ENCODE data around the gene LAT. TPM values are rescaled to one million over a fixed set of nuclear protein-coding genes. Genes with fewer than 3 reads are reported as not detected.
A peak's percentile ranks its signal among the peaks of the same experiment; 100 is the strongest.
"Not testable (repeated sequence)": the region's sequence is repeated elsewhere in the genome, so short reads cannot be mapped to it uniquely, and the experiment has no call there.

The LAT gene
- total RNA-seq, 1 donor from 2014 or later: 5.8 TPM

DNA sequence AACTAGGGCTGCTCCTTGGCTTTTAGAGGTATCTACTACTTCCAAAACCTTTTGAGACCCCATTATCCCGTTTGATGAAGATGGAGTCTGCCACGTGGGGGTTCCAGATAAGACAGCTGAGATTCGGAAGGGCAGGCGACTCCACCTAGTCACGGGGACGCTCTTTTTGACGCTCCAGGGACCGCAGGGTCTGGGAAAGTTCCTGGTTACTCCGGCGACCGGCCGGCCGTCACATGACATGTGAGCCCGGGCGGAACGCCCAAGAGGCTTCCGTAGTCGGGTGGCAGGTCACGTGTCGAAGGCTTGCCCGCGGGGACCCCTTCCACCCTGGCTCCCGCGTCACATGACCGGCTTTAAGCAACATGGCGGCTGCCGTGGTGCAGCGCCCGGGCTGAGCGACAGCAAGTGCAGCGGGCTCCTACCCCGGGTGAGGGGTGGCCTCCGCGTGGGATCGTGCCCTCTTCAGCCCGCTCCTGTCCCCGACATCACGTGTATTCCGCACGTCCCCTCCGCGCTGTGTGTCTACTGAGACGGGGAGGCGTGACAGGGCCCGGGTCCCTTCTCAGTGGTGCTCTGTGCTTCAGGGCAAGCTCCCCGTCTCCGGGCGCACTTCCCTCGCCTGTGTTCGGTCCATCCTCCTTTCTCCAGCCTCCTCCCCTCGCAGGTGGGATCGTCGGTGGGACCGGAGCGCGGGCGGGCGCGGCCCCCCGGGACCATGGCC lies 10.3 kb upstream of the LAT start, which contains the start of gene SPNS1:
Gene SPNS1, plus strand, starts transcription at position 342 of the 721 bp plus-strand sequence. Its CDS starts 374 bp downstream, at position 716.
- DNase-seq (ENCODE audit: low spot score) (peak; percentile 99), ATAC-seq (peak; percentile 99)
- intact Hi-C loops (cut with DNase I): no loop called here

DNA sequence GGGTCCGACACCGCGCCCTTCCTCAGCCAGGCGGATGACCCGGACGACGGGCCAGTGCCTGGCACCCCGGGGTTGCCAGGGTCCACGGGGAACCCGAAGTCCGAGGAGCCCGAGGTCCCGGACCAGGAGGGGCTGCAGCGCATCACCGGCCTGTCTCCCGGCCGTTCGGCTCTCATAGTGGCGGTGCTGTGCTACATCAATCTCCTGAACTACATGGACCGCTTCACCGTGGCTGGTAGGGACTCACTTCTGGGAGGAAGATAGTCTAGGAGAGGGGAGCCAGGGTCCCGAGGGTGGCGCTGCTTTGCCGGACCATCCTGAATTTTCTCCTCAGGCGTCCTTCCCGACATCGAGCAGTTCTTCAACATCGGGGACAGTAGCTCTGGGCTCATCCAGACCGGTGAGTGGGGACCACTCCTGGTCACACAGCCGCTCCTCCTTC lies 9.7 kb upstream of the LAT start:
- intact Hi-C loops (cut with DNase I): no loop called here
- no peak for ATAC-seq

DNA sequence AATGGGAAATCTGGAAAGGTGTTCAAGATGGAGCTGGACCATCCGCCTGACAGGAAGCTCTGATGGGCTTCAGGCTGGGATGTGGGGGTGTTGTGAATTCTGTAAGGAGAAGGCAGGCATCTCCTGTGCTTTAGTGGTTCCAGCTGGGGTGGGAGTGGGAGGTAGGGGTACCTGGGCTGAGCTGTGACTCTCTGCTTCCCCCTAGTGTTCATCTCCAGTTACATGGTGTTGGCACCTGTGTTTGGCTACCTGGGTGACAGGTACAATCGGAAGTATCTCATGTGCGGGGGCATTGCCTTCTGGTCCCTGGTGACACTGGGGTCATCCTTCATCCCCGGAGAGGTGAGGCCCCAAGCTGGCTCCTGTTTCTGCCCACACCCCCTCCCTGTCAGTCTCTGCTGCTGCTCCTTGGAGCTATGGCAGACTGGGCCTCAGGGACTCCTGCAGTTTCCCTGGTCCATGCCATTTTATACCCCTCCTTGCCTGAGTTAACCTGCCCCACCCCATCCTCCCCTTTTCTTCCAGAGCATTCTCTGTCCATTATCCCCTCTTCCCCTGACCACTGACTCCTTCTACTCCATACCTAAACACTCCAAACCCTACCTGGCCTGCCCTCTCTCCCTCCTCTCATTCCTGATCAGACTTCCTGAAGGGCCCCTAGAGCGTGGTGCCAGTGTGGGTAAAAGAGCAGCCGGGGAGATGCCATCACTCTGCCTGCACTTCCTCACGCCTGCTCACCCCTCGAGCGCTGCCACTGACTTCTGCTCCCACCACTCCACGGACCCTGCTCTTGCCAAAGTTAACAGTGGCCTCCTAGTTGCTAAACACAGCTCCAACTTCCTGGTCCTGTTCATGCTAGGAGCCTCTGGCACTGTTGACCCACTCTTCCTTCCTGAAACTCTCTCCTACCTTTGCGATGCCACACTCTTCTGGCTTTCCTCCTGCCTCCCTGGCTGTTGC lies 6.9 kb upstream of the LAT start:
- no peak for ATAC-seq
- DNase-seq (ENCODE audit: low spot score): no peak
- intact Hi-C loops (cut with DNase I): no loop called here

More for the DNA sequence above, 9.7 kb upstream of the LAT start:
- DNase-seq (ENCODE audit: low spot score): no peak

DNA sequence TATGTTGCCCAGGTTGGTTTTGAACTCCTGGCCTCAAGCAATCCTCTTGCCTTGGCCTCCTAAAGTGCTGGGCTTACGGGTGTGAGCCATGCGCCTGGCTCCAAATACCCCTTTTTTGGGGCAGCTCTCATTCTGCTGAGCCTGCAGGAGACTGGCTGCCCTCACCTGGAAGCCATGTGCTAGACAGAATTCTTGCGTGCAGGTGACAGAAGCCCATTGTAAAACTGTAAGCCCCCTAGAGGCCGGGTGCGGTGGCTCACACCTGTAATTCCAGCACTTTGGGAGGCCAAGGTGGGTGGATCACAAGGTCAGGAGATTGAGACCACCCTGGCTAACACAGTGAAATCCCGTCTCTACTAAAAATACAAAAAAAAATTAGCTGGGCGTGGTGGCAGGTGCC lies 4.5 kb upstream of the LAT start:
- ATAC-seq; intact Hi-C loops (cut with DNase I); DNase-seq (ENCODE audit: low spot score): not testable (repeated sequence)

DNA sequence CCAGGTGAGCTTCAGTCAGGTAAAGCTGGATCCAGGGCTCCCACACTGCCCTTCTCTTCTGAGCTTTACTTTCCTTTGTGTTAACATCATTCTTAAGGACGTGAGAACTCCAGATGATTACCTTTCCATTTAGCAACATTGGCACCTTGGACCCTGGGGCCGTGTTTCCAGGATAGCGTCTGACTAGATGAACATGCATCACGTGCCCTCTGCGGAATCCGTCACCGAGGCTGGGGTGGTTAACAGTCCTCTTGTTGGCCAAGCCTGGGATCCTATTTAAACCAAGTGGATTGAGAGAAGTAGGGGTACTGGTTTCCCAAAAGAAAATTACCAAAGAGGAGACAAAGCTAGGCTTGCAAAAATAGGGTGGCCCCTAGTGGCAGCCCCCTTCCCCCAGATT lies 3.9 kb upstream of the LAT start:
- ATAC-seq (no peak), DNase-seq (ENCODE audit: low spot score) (no peak)
- intact Hi-C loops (cut with DNase I): no loop called here

DNA sequence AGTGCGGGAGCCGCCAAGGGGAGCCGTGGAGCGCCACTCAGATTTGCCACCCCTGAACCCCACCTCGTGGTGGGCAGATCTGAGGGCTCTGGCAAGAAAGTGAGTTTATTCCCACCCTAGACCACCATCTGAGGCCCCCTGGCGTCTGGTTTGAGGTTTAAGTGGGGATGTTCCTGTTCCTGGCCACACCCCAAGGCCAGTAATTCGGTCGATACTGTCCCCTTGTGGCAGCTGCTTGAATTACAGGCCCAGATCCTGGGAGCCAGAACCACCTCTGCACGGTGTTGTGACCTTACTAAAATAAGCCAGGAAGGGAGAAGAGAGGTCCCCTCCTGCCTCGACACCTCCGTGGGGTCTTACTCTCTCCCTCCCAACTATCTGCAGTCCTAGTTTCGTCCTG lies 3.3 kb upstream of the LAT start:
- ATAC-seq: no peak
- no peak for DNase-seq (ENCODE audit: low spot score)
- intact Hi-C loops (cut with DNase I): no loop called here

DNA sequence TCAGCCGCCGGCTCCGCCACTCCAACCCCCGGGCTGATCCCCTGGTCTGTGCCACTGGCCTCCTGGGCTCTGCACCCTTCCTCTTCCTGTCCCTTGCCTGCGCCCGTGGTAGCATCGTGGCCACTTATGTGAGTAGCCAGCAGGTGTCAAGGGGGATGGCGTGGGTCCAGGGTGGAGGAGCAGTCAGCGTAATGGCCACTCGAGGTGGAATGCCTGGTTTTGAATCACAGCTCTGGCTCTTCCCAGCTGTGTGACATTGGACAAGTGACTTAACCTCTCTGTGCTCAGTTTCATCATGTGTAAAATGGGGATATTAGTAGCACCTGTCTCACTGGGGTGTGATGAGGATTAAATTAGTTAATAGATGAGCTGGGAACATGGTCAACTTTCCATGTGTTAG lies 2.4 kb upstream of the LAT start:
- ATAC-seq (no peak), DNase-seq (ENCODE audit: low spot score) (no peak)
- intact Hi-C loops (cut with DNase I): no loop called here

DNA sequence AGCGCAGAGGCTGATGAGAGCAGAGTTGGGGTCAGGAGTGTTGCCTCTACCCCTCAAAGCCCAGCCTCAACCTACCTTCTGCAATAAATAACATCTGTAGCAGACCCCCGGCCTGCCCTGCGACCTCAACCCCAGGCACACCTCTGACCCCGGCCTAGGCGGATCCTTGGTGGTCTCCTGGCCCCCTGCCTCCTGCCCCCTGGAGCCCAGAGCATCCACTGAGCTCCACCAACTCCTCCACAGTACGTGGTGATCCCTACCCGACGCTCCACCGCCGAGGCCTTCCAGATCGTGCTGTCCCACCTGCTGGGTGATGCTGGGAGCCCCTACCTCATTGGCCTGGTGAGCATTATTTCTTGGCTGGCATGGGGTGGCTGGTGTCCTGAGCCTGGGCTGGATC lies 1.9 kb upstream of the LAT start:
- no peak for ATAC-seq
- intact Hi-C loops (cut with DNase I): no loop called here
- no peak for DNase-seq (ENCODE audit: low spot score)

DNA sequence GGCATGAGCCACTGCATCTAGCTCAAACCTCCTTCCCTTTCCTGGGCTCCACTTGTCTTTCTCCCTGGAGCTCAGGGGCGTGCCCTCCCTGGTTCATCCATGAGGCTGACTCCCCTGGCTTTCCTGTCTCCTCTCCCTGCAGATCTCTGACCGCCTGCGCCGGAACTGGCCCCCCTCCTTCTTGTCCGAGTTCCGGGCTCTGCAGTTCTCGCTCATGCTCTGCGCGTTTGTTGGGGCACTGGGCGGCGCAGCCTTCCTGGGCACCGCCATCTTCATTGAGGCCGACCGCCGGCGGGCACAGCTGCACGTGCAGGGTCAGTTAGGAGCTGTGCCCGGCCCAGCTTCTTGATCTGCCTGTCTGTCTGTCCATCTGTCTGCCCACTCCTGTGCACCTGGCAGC lies 1.2 kb upstream of the LAT start:
- DNase-seq (ENCODE audit: low spot score): no peak
- no peak for ATAC-seq
- intact Hi-C loops (cut with DNase I): no loop called here

DNA sequence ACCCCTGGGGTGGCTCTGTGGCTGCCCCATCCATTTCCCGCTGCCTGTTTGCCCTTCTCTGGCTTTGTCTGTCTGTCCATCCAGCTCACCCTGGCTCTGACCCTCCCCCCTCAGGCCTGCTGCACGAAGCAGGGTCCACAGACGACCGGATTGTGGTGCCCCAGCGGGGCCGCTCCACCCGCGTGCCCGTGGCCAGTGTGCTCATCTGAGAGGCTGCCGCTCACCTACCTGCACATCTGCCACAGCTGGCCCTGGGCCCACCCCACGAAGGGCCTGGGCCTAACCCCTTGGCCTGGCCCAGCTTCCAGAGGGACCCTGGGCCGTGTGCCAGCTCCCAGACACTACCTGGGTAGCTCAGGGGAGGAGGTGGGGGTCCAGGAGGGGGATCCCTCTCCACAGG lies 761 bp upstream of the LAT start:
- no peak for DNase-seq (ENCODE audit: low spot score)
- no peak for ATAC-seq
- intact Hi-C loops (cut with DNase I): no loop called here

DNA sequence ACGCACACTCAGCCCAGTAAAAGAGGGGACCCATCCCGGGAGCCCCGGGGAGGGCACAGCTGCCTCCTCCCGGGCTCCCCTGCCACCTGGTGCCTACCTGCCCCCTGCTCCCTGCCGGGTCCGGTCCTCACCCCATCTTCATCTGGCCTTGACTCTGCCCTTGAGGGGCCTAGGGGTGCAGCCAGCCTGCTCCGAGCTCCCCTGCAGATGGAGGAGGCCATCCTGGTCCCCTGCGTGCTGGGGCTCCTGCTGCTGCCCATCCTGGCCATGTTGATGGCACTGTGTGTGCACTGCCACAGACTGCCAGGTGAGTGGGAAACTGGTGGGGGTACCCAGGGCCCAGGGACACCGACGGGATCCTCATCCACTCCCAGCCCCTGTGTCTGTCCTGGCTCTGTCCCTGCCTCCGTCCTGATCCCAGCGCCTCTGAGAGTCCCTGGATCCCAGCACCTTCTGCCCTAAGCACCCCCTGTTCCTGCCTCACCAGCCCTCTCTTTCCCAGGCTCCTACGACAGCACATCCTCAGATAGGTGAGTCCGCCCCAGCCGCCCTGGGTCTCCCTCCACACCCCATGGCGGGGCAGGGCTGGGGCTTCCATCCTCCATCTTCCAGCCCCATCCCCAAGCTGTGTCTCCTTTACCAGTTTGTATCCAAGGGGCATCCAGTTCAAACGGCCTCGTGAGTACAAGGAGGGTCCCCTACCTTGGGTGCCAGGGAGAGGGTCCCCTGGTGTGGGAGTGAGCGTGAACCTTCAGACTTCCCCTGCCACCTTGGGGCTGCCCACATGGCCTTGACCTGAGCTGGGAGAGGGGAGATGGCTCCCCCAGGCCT lies 574 bp downstream of the LAT start:
- DNase-seq (ENCODE audit: low spot score) (no peak), ATAC-seq (peak; percentile 6)

DNA sequence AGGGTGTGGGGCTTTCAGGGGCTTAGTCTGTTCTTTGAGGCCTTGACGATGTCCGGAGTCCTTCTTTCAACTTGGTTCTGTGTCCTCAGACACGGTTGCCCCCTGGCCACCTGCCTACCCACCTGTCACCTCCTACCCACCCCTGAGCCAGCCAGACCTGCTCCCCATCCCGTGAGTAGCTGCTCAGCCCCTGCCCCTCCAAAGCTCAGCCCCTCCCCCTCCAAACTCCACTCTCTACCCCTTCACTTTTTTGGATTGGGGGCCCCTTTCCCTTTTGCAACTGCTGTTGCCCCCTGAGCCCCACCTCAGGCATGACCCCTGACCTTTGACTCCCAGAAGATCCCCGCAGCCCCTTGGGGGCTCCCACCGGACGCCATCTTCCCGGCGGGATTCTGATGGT lies 1.2 kb downstream of the LAT start:
- intact Hi-C loops (cut with DNase I): no loop called here
- no peak for DNase-seq (ENCODE audit: low spot score)
- no peak for ATAC-seq

More for the DNA sequence above, 574 bp downstream of the LAT start:
- intact Hi-C loops (cut with DNase I): no loop called here

DNA sequence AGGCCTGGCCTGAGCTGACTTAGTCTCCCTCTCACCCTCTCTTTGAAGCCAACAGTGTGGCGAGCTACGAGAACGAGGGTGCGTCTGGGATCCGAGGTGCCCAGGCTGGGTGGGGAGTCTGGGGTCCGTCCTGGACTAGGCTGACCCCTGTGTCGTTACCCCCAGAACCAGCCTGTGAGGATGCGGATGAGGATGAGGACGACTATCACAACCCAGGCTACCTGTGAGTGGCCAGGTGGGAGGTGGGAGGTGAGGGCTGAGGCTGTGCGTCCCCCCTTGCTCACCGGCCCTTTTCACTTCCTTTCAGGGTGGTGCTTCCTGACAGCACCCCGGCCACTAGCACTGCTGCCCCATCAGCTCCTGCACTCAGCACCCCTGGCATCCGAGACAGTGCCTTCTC lies 1.6 kb downstream of the LAT start:
- intact Hi-C loops (cut with DNase I): no loop called here

DNA sequence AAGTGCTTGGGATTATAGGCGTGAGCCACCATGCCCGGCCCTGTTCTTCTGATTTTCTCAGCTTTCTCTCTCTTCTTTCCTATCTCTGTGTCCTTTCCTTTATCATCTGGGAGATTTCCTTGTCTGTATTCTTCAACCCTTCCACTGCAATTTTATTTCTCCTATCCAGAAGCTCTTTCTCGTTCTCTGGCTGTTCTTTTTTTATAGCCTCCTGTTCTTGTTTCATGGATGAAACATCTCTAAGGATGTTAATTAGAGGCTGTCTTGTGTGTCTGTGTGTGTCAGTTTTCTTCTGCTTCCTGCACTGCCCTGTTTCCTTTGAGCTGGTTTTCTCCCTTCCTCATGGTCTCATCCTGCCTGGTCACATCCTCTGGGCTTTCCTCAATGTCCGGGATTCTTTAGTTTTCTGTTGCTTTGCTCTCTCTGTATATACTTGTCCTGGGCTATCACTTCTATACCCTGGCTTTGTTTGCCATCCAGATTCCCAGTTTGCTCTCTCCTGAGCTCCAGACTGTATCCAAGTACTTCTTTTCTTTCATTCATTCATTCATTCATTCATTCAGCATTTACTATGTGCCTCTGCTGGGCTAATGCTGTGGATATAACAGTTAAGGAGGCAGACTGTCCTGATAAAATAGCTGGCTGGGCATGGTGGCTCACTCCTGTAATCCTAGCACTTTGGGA lies 2.5 kb downstream of the LAT start:
- intact Hi-C loops (cut with DNase I): no loop called here

More for the DNA sequence above, 1.6 kb downstream of the LAT start:
- ATAC-seq (no peak), DNase-seq (ENCODE audit: low spot score) (no peak)

DNA sequence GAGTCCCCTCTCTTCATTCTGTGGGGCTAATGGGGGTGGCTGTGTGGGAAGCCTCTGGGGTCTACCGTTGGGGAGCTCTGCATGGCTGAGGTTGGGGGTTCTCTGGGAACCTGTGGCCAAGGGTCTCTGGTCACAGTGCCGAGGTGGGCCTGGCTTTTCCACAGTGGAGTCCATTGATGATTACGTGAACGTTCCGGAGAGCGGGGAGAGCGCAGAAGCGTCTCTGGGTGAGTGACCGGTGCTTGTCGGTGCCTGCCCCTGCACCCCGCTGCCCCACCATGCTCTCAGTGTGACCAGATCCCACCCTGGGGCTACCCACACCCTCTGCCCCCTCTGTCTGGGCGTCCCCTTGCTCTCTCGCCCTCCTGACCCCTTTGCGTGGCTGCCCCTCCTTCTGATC lies 4.5 kb downstream of the LAT start:
- DNase-seq (ENCODE audit: low spot score) (no peak), ATAC-seq (no peak)
- intact Hi-C loops (cut with DNase I): no loop called here

More for the DNA sequence above, 2.5 kb downstream of the LAT start:
- ATAC-seq: no peak
- DNase-seq (ENCODE audit: low spot score): no peak

DNA sequence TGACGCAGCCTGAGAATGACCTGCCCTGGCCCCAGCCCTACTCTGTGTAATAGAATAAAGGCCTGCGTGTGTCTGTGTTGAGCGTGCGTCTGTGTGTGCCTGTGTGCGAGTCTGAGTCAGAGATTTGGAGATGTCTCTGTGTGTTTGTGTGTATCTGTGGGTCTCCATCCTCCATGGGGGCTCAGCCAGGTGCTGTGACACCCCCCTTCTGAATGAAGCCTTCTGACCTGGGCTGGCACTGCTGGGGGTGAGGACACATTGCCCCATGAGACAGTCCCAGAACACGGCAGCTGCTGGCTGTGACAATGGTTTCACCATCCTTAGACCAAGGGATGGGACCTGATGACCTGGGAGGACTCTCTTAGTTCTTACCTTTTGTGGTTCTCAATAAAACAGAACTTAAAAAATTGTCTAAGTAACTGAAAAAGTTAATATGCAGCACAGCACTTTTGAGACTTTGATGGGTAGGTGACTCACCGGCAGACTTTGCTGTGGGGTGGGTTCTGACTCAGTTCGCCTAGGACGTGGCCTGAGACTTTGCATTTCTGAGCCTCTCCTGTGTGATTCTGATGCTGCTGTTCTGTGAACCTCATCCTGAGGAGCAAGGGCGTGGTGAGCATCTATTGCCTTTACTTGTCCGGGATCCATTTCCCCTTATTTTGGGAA lies 5.7 kb downstream of the LAT start:
- no peak for DNase-seq (ENCODE audit: low spot score)
- no peak for ATAC-seq
- intact Hi-C loops (cut with DNase I): no loop called here

DNA sequence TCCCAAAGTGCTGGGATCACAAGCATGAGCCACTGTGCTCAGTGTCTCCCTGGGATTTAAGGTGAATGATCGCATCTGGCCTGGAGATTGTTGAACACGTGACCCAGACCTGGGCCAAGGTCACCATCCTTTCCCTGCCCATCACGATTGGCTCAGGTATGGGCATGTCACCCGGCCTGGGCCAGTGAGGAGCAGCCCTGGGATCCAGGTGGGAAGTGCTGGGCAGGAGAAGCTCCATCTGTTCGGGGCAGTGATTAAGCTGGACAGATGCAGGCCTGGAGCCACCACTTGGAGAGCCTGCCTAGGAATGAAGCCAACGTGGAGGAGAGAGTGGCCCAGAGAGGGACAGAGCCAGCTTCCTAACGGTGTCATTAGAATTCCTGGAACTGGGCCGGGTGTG lies 6.8 kb downstream of the LAT start:
- intact Hi-C loops (cut with DNase I): no loop called here
- ATAC-seq (no peak), DNase-seq (ENCODE audit: low spot score) (no peak)

DNA sequence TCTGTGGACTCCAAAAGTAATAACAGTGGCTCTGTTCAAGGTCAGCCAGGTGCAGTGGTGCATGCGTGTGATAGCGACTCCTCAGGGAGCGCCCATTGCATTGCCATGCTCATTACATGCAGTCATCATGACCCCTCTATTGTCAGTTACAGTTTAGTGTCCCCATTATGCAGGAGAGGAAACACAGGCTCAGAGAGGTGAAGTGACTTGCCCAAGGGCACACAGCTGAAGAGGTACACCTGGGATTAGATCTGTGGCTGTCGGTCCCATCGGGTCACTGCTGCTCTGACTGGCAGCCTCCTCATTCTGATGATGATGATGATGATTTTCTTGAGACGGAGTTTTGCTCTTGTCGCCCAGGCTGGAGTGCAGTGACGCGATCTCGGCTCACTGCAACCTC lies 7.6 kb downstream of the LAT start:
- no peak for ATAC-seq
- intact Hi-C loops (cut with DNase I): no loop called here
- no peak for DNase-seq (ENCODE audit: low spot score)
